Stimulated activated CD8-positive, alpha-beta memory T cell treated with anti-CD3 and anti-CD28 coated beads, Interleukin-7, amount 100 ng/mL, for 4 hours (primary cell): Measurements from ENCODE around the gene SASH1.

Experiments
- DNase-seq, 2 donors: peaks; one replicate each; pipeline ENCODE4 v3.0.0-alpha.2; 2020; ENCODE audit warnings: low read depth in 2 of 2

The SASH1 gene

GRCh38 chr6:148404456-148405054 is 61.9 kb downstream of the SASH1 start:
- no peak for DNase-seq

DNA sequence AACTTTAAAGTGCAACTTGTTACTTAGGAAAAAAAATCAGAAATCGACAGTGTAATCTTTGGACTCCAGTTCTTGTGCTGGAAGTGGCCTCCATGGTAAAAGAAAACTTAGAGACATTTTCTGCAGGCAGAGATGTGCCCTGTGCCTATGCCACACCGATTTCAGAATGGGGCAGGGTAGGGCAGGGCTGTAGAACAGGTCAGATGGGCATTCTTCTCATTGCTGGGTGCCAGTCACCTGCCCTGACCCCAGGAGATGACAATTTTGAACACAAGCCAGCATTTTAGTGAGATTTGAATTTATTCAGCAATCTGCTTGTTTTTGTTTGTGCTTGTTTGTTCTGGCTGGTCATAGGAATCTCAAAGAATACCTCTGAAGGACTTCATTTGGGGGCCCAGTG is 63.3 kb downstream of the SASH1 start:
- DNase-seq: no peak

DNA sequence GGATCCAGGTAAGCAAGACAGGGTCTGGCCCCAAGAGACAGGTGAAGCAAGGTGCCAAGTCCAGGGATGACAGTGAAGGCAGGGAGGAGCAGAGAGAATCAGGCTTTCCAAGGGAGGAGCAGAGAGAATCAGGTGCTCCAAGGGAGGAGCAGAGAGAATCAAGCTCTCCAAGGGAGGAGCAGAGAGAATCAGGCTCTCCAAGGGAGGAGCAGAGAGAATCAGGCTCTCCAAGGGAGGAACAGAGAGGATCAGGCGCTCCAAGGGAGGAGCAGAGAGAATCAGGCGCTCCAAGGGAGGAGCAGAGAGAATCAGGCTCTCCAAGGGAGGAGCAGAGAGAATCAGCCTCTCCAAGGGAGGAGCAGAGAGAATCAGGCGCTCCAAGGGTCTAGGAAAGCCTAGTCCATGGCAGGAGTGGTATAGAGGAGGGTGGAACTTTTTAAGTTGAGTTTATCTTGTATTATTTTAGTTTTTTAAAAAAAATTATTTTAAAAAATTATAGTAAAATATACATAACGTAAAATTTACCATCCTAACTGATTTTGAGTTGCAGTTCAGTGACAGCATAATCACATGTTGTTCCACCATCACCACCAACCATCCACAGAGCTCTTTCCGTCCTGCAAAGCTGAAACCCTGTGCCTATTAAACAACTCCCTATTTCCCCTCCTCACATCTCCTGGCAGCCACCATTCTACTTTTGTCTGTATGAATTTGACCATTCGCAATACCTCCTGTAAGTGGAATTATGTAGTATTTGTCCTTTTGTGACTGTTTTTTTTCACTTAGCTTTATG is 64.1 kb downstream of the SASH1 start:
- no peak for DNase-seq

DNA sequence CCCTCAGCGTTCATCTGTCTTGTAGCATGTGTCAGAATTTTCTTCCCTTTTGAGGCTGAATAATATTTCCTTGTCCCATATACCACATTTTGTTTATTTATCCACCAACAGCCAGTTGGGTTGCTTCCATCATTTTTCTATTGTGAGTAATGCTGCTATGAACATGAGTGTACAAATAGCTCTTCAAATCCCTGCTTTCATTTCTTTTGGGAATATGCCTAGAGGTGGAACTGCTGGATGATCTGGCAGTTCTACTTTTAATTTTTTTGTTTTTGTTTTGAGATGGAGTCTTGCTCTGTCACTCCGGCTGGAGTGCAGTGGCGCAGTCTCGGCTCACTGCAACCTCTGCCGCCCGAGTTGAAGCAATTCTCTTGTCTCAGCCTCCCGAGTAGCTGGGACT is 64.7 kb downstream of the SASH1 start:
- DNase-seq: no peak

DNA sequence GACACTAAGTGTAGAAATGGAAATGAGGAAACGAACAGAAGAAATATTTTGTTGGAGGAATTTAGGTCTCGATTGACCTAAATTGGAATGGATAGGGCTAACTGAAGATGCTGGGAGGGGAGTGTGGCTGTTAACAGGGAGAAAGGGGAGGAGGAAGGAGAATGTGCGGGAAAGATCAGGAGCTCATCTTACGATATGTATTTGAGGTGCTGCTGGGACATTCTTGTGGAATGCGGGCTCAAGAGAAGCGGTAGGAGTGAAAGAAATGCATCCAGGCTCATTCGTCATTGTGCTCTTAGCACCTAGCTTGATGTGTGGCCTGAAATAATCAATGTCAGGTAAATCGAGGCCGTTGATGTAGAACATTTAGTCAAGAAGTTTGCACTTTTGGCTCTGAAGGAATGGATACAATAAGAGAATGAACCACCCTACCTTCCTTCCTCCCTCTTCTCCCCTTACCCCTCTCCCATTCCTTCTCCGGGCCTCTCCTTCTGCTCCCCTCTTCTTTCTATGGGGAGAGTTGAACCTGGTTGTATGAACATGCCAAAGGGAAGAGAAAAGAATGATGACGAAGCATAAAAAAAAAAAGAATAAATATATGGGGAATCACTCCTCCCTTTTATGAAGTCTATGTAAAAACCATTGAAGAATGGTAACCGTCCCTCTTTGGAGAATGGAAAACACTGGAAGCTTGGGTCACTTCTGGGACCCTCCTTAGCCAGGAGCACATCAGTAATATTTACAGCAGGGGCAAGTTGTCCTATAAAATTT is 70.9 kb downstream of the SASH1 start:
- DNase-seq: no peak

DNA sequence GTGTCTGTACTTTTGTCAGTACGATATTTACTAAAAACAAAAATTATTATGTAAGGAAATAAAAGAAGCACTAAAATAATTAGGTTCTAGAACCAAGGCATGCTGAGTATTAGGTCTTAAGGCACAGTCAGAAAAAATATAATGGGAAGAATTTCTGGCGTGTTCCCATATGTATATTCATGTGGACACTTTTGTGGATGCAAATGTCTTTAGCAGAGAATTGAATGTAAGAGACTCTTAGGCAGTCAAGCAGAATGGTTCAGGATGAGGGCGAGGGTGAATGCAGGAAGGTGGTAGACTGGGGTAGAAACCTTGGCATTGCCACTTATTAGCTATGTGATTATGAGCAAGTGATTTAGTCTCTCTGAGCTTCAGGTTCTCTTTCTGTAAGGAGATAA is 71.5 kb downstream of the SASH1 start:
- no peak for DNase-seq

DNA sequence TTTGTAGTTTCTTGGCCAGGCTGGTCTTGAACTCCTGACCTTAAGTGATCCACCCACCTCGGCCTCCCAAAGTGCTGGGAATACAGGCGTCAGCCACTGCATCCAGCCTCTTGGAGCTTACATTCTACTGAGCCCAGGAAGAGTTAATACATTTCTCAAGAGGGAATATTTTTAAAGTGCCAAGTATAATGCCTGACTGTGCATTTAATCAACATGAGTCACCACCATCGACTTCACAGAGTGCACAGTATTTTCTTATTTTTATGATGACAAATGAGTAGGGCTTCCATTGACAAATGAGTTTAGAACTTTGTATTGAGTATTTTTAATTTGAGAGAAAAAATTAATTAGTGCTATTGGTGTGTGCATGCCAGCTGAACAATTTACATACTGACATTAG is 72.2 kb downstream of the SASH1 start:
- no peak for DNase-seq

DNA sequence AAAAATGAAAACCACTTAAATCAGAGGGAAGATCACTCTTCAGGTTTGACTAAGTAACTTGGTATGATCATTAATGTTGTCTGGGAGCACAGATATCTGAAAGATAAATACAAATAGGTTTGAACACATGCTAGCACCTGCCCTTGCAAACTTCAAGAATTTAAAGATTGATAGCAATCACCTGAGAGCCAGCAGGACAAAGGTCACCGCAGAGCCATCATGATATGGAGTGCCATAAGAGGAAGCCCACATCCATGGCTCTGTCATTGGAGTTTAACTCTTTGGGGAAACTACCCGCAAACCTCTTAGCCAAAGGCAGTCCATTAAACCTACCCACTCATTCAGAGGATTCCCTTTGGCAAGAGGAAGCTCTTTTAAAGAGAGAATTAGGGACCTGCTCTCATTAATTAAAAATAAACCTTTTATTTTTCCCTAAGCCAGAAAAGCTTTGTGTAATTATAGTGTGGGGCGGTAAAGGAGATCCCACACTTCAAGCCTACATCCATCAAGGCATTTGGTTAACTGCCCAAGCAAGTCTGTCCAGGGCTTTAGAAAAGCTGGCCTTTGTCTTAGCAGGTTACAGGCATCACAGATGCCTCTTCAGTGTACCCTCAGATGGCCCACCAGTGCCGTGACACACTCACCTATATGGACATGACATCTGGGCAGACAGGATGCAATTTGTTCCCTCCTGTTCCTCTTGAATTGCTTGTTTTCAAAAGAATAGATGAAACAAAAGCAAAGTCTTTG is 73.0 kb downstream of the SASH1 start:
- DNase-seq: no peak

- DNase-seq: no peak
Observed at GRCh38 chr6:148416330-148416965, 73.8 kb downstream of the SASH1 start.

- no peak for DNase-seq
Observed at GRCh38 chr6:148417045-148417444, 74.4 kb downstream of the SASH1 start.

DNA sequence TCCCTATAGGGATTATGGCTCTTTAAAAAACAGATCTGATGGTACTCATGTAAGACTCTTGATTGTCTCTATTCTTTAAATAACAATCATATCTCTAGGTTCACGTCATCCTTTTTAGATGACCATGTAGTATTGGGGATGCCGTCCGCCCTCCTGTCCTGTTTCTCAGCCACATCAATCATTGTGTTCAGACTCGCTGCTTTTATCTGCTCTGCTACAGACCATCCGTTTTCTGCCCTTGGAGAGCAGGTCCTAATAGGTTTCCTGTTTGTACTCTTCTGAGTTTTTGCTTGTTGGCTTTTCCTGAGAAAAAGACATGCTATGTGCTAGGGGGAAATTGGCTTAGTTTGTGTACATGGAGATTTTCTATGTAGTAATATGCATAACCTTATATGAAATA is 76.8 kb downstream of the SASH1 start:
- no peak for DNase-seq

- DNase-seq: no peak
Observed at GRCh38 chr6:148422085-148422484, 79.4 kb downstream of the SASH1 start.

DNA sequence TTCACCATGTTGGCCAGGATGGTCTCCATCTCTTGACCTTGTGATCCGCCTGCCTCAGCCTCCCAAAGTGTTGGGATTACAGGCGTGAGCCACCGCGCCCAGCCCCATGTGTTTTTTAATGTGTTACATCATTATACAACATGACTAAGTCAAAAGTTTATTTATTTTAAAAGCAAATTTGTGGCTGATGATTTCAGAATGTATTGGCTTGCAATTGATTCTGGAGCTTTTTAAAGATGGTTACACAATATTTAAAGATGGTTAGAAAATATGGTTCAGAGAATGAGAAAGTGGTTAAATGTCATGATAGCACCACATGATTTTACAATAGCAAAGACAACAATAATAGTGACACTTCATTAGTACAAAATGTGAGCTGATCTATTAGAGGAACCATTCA is 80.5 kb downstream of the SASH1 start:
- DNase-seq: no peak

DNA sequence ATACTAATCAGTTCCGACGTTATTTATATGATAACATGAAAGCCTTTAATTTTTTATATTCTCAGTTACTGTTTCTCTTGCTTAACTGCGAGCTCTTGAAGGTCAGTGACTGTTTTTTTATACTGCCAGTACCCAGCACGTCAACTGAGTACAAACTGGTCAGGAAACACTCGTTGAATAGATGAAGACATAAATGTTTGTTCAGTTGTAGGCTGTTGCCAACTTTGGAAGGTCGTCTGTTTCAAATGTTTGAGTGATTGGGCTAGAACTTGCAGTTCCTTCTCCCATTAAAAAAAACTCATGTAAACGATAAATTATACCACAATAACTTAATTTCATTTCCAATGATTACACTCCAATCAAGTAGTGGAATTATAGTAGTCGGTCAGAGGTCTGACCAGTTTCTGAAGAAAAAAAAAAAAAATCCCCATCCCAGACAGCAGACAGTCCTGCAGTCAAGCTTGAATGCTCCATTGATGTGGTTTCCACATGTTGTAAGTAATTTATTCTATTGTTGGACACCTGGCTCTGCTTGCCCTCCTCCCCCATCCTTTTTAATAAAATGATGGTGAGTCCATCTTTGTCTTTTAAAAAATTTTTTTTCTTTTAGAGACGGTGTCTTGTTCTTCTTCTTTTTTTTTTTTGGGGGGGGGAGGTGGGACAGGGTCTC is 81.1 kb downstream of the SASH1 start:
- DNase-seq: no peak

DNA sequence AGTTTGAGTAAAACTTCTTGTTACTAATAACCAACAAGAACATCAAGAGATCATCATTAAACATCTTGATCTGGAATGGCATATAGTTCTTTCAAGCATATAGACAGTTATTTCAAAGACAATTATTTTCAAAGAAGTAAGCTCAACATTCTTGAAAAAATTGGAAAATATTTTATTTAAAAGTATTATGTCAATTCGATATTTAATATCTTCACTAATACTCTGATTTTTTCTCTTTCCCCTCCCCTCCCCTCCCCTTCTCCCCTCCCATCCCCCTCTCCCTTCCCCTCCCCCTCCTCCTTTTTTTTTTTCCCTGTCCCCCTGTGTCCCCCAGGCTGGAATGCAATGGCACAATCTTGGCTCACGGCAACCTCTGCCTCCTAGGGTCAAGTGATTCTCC is 82.8 kb downstream of the SASH1 start:
- DNase-seq: no peak

- no peak for DNase-seq
Observed at GRCh38 chr6:148426317-148426977, 83.8 kb downstream of the SASH1 start.

DNA sequence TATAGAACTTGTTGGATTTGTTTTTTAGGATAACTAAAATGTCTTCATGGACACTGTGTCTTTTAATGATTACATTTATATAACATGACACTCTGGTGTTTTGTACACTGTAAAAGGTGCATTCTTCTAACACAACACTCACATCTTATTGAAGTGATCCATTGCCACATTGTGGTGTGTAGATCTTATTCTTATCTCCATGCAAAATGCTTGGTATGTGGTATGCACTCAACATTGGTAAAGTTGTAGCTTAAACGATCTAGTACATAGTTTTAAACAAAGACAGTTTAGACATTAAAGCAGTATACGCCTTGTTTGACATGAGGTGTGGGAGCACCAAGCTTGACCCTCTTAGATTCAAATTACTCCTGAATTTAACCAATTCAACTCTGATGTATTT is 84.7 kb downstream of the SASH1 start:
- DNase-seq: no peak

GRCh38 chr6:148429423-148429822 is 86.8 kb downstream of the SASH1 start:
- no peak for DNase-seq

- DNase-seq: no peak
Observed at GRCh38 chr6:148430897-148431296, 88.3 kb downstream of the SASH1 start.

GRCh38 chr6:148431413-148431812 is 88.8 kb downstream of the SASH1 start:
- DNase-seq: no peak

DNA sequence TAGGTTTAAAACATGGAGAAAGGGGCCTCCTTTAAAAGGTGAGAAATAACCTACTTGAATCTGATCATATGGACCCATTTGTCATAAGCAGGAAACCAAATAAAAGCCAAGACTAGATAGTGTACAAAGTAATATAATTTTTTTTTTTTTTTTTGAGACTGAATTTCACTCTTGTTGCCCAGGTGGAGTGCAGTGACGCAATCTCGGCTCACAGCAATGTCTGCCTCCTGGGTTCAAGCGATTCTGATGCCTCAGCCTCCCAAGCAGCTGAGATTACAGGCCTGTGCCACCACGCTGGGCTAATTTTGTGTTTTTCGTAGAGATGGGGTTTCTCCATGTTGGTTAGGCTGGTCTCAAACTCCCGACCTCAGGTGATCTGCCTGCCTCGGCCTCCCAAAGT is 89.2 kb downstream of the SASH1 start:
- DNase-seq: no peak
